A549 (cell line): Measurements from ENCODE around the gene EFNA5.

Source experiments
- CHD2 ChIP-seq: fragments of 150-350 bp; IDR thresholded peaks from 2 replicates; pipeline ENCODE4 v1.6.1; 2014; ENCODE audit warnings: low read length; ENCODE audit not compliant: partially characterized antibody
- EP300 ChIP-seq, 2 experiments: fragments of >200 bp; sonication (Bioruptor Twin); formaldehyde crosslinking; IDR thresholded peaks; 2 replicates in 1 of 2; 3 replicates in 1 of 2; pipeline ENCODE4 v1.6.1; 2016 to 2017
- HOXA7 ChIP-seq: fragments of 250-450 bp; sonication (Bioruptor Pico); IDR thresholded peaks from 2 replicates; pipeline ENCODE4 v1.5.0; 2020; ENCODE audit warnings: mild to moderate bottlenecking, moderate library complexity
- JUNB ChIP-seq: fragments of >200 bp; sonication (Bioruptor Twin); formaldehyde crosslinking; IDR thresholded peaks from 2 replicates; pipeline ENCODE4 v1.6.1; 2016
- MAFK ChIP-seq: fragments of 450-650 bp; IDR thresholded peaks from 2 replicates; pipeline ENCODE4 v1.6.1; 2014; ENCODE audit not compliant: partially characterized antibody
- NPAS2 ChIP-seq: fragments of 250-450 bp; sonication (Bioruptor Pico); IDR thresholded peaks from 2 replicates; pipeline ENCODE4 v1.8.0; 2022; ENCODE audit warnings: mild to moderate bottlenecking, moderate library complexity, borderline replicate concordance
- POLR2A ChIP-seq: IDR thresholded peaks from 2 replicates; pipeline ENCODE4 v1.6.1; 2012; ENCODE audit warnings: mild to moderate bottlenecking, low read length
- RFX5 ChIP-seq: fragments of 450-650 bp; IDR thresholded peaks from 2 replicates; pipeline ENCODE4 v1.7.1; 2014; ENCODE audit warnings: antibody characterized with exemption, mild to moderate bottlenecking, moderate library complexity
- SMC3 ChIP-seq: fragments of >200 bp; sonication (Bioruptor Twin); formaldehyde crosslinking; IDR thresholded peaks from 3 replicates; pipeline ENCODE4 v1.6.1; 2018; ENCODE audit warnings: inconsistent platforms
- TFCP2L1 ChIP-seq: fragments of 250-450 bp; sonication (Bioruptor Pico); IDR thresholded peaks from 2 replicates; pipeline ENCODE4 v1.5.0; 2021; ENCODE audit warnings: mild to moderate bottlenecking
- TF ChIP-seq, protein P1 (sequence below): fragments of >200 bp; sonication (Bioruptor Twin); formaldehyde crosslinking; IDR thresholded peaks from 3 replicates; pipeline ENCODE4 v1.5.1; 2016
- TF ChIP-seq, protein P2 (sequence below): IDR thresholded peaks from 2 replicates; pipeline ENCODE4 v1.6.1; 2012
- TF ChIP-seq, protein P3 (sequence below): fragments of 450-650 bp; IDR thresholded peaks from 2 replicates; pipeline ENCODE4 v1.6.1; 2014; ENCODE audit warnings: antibody characterized with exemption

DNA sequence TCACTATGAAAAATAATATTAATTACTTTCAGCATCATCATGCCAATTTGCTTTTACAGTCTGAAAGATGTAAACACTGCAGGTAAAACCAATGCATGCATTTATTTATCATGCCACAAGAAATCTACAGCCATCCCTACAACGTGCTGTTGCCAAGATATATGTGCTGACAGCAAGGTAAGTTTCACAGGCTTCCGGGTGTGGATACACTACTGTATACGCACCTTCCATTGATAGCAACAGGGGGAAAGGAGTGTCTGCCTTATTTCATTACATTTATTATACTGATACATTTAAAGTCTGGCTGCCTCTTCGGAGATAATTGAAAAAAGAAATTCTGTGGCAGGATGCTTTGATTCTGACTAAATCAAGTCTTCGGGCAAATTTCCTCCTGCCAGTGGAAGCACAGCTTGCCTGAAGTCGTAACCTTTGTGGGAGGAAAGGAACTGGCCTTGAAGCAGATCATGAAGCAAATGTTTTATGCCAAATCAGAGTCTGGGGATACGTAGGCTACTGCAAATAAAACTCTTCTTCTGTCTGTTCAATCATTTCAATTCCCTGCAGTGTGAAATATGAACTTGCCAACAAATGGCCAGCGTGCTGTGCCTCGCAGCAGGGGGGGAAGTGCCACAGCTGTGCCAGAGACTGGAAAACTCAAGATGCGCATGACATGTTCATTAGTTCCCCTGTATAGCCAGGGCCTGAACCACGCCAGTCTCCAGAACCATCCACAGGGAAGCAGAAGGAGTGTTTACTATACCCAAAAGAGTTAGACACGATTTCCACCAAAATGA, 268.1 kb downstream of the EFNA5 start:
- TF ChIP-seq HOXA7 (CRISPR knock-in tag) (no peak), CHD2 (no peak), EP300 (IDR thresholded peaks at IDR 0.05) (no peak), SMC3 (no peak), POLR2A (no peak), TFCP2L1 (no peak), NPAS2 (CRISPR knock-in tag) (no peak), MAFK (no peak), JUNB (no peak), RFX5 (no peak)
- TF ChIP-seq, protein P1, sequence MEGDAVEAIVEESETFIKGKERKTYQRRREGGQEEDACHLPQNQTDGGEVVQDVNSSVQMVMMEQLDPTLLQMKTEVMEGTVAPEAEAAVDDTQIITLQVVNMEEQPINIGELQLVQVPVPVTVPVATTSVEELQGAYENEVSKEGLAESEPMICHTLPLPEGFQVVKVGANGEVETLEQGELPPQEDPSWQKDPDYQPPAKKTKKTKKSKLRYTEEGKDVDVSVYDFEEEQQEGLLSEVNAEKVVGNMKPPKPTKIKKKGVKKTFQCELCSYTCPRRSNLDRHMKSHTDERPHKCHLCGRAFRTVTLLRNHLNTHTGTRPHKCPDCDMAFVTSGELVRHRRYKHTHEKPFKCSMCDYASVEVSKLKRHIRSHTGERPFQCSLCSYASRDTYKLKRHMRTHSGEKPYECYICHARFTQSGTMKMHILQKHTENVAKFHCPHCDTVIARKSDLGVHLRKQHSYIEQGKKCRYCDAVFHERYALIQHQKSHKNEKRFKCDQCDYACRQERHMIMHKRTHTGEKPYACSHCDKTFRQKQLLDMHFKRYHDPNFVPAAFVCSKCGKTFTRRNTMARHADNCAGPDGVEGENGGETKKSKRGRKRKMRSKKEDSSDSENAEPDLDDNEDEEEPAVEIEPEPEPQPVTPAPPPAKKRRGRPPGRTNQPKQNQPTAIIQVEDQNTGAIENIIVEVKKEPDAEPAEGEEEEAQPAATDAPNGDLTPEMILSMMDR = no peak
- TF ChIP-seq, protein P2, sequence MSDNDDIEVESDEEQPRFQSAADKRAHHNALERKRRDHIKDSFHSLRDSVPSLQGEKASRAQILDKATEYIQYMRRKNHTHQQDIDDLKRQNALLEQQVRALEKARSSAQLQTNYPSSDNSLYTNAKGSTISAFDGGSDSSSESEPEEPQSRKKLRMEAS = no peak
- TF ChIP-seq, protein P3, sequence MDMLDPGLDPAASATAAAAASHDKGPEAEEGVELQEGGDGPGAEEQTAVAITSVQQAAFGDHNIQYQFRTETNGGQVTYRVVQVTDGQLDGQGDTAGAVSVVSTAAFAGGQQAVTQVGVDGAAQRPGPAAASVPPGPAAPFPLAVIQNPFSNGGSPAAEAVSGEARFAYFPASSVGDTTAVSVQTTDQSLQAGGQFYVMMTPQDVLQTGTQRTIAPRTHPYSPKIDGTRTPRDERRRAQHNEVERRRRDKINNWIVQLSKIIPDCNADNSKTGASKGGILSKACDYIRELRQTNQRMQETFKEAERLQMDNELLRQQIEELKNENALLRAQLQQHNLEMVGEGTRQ = no peak
